ENCODE data around the gene APRT. TPM values are rescaled to one million over a fixed set of nuclear protein-coding genes. Genes with fewer than 3 reads are reported as not detected.
"Not testable (repeated sequence)": the region's sequence is repeated elsewhere in the genome, so short reads cannot be mapped to it uniquely, and the experiment has no call there.

Gene APRT
- total and polyA plus RNA-seq, 9 donors, result 12.7 to 150 (median 74.1) TPM

GRCh38 chr16:88825146-88825545 is 13.4 kb upstream of the APRT start:
- 94 to 98% (median 98%) methylated on average over 9 to 12 of the region's 12 CpGs for WGBS, 3 donors
- TF ChIP-seq EP300 (IDR thresholded peaks at IDR 0.05), result no peak
- TF ChIP-seq POLR2A (IDR thresholded peaks at IDR 0.05), result no peak
- no peak for TF ChIP-seq CTCF (IDR thresholded peaks at IDR 0.05)
- intact Hi-C loops (cut with DNase I), result no loop called here

GRCh38 chr16:88824256-88825077 is 12.7 kb upstream of the APRT start:
- H3K36me3 ChIP-seq, result no peaks in the 10 kb centered on the region

More at GRCh38 chr16:88825146-88825545, 13.4 kb upstream of the APRT start:
- no peaks in the 10 kb centered on the region for H3K4me1 ChIP-seq (ENCODE audit: insufficient read depth)
- H3K4me3 ChIP-seq, result no peak overlapping the region
- H3K36me3 ChIP-seq, result no peaks in the 10 kb centered on the region
- no peak overlapping the region for H3K27ac ChIP-seq
- no peaks in the 10 kb centered on the region for H3K9me3 ChIP-seq
- no peaks in the 10 kb centered on the region for H3K27me3 ChIP-seq
- no peak for DNase-seq

GRCh38 chr16:88823646-88824045 is 11.9 kb upstream of the APRT start:
- H3K27me3 ChIP-seq; H3K4me3 ChIP-seq; H3K4me1 ChIP-seq (ENCODE audit: insufficient read depth); H3K27ac ChIP-seq; intact Hi-C loops (cut with DNase I); DNase-seq; H3K36me3 ChIP-seq; H3K9me3 ChIP-seq: not testable (repeated sequence)
- 94 to 97% (median 97%) methylated on average over 19 to 29 of the region's 31 CpGs for WGBS, 3 donors

More at GRCh38 chr16:88824256-88825077, 12.7 kb upstream of the APRT start:
- H3K9me3 ChIP-seq, result no peaks in the 10 kb centered on the region
- H3K4me3 ChIP-seq, result no peak overlapping the region
- no peak for DNase-seq
- no peak for TF ChIP-seq POLR2A (IDR thresholded peaks at IDR 0.05)
- TF ChIP-seq CTCF (IDR thresholded peaks at IDR 0.05), result no peak
- no peak for TF ChIP-seq EP300 (IDR thresholded peaks at IDR 0.05)
- no peaks in the 10 kb centered on the region for H3K4me1 ChIP-seq (ENCODE audit: insufficient read depth)
- no peak overlapping the region for H3K27ac ChIP-seq
- H3K27me3 ChIP-seq, result no peaks in the 10 kb centered on the region
- intact Hi-C loops (cut with DNase I), result no loop called here
- 76 to 86% (median 85%) methylated on average over 33 of the region's 33 CpGs for WGBS, 3 donors

- no peak overlapping the region for H3K4me3 ChIP-seq
- H3K4me1 ChIP-seq (ENCODE audit: insufficient read depth), result no peaks in the 10 kb centered on the region
- no peaks in the 10 kb centered on the region for H3K9me3 ChIP-seq
- 92 to 95% (median 93%) methylated on average over 24 of the region's 24 CpGs for WGBS, 3 donors
- no peaks in the 10 kb centered on the region for H3K36me3 ChIP-seq
- H3K27ac ChIP-seq, result no peak overlapping the region
- DNase-seq, result no peak
- TF ChIP-seq EP300 (IDR thresholded peaks at IDR 0.05) (no peak), POLR2A (IDR thresholded peaks at IDR 0.05) (no peak)
- H3K27me3 ChIP-seq, result no peaks in the 10 kb centered on the region
- intact Hi-C loops (cut with DNase I), result no loop called here
Observed at GRCh38 chr16:88822281-88823040, 10.7 kb upstream of the APRT start.

- 81 to 92% (median 87%) methylated on average over 22 of the region's 22 CpGs for WGBS, 3 donors
- Histone ChIP-seq H3K4me3 (no peak overlapping the region), H3K27ac (no peak overlapping the region), H3K27me3 (no peaks in the 10 kb centered on the region), H3K4me1 (ENCODE audit: insufficient read depth) (no peaks in the 10 kb centered on the region), H3K9me3 (no peaks in the 10 kb centered on the region), H3K36me3 (no peaks in the 10 kb centered on the region)
- intact Hi-C loops (cut with DNase I), result no loop called here
- no peak for DNase-seq
- TF ChIP-seq POLR2A (IDR thresholded peaks at IDR 0.05) (no peak), EP300 (IDR thresholded peaks at IDR 0.05) (no peak), CTCF (IDR thresholded peaks at IDR 0.05) (no peak)
Observed at GRCh38 chr16:88821168-88821850, 9.6 kb upstream of the APRT start.
